IMR-90 (cell line): Measurements from ENCODE around the gene MYRFL. TPM values are rescaled to one million over a fixed set of nuclear protein-coding genes. Genes with fewer than 3 reads are reported as not detected.

Experiments used
- ATAC-seq: fragments of 200-7000 bp; cut with Tn5 transposase; 2 replicates; pipeline ENCODE4 v1.9.1; 2020; ENCODE audit warnings: low read depth, mild to moderate bottlenecking, moderate library complexity
- BruUV-seq: library from RNA; stranded (reverse); fragments of 400-500 nt; replicated peaks from 2 replicates; lab custom pipeline; 2021; lab: Mats Ljungman, UMichigan
- CTCF ChIA-PET: fragments of 300-600 bp; formaldehyde crosslinking; extraction: SDS; loops from one replicate; lab custom pipeline; 2021; ENCODE audit warnings: antibody characterized with exemption; lab: Yijun Ruan, JAX
- POLR2A ChIA-PET: fragments of 300-600 bp; sonication (Branson Sonifier 250); formaldehyde crosslinking; loops from one replicate; lab custom pipeline; 2022; ENCODE audit warnings: antibody characterized with exemption; ENCODE audit not compliant: unreplicated experiment; lab: Charles Lee
- DNase-seq: peaks from one replicate; pipeline ENCODE4 v3.0.0; 2013
- H2AFZ ChIP-seq: replicated peaks from 2 replicates; pipeline ENCODE3; 2013; ENCODE audit warnings: low read length, mild to moderate bottlenecking; ENCODE audit not compliant: poor library complexity
- H2AK5ac ChIP-seq: 2 replicates; pipeline ENCODE4 v1.6.1; 2013; ENCODE audit warnings: low read depth, low read length, inconsistent platforms
- H2AK9ac ChIP-seq: replicated peaks from 2 replicates; pipeline ENCODE3; 2013; ENCODE audit warnings: mild to moderate bottlenecking, low read depth, low read length, moderate library complexity; ENCODE audit not compliant: poor library complexity
- H2BK120ac ChIP-seq: 2 replicates; pipeline ENCODE4 v1.6.1; 2013; ENCODE audit warnings: low read depth, low read length, inconsistent platforms
- H2BK15ac ChIP-seq: 3 replicates; pipeline ENCODE4 v1.6.1; 2013; ENCODE audit warnings: low read depth, low read length, inconsistent platforms
- H2BK20ac ChIP-seq: 2 replicates; pipeline ENCODE4 v1.6.1; 2013; ENCODE audit warnings: low read depth, mild to moderate bottlenecking, inconsistent platforms, low read length, moderate library complexity
- H2BK5ac ChIP-seq: 2 replicates; pipeline ENCODE4 v1.6.1; 2013; ENCODE audit warnings: mild to moderate bottlenecking, low read depth, low read length, inconsistent platforms; ENCODE audit not compliant: poor library complexity, severe bottlenecking
- H3K14ac ChIP-seq: replicated peaks from 2 replicates; pipeline ENCODE4 v1.6.1; 2013; ENCODE audit warnings: low read depth, low read length, inconsistent platforms
- H3K18ac ChIP-seq: 2 replicates; pipeline ENCODE4 v1.6.1; 2013; ENCODE audit warnings: low read depth, low read length, control low read depth
- H3K23ac ChIP-seq: 2 replicates; pipeline ENCODE4 v1.6.1; 2013; ENCODE audit warnings: low read depth, low read length, inconsistent platforms
- H3K27ac ChIP-seq: 2 replicates; pipeline ENCODE4 v1.5.1; 2013; ENCODE audit warnings: mild to moderate bottlenecking, control low read depth, low read length; ENCODE audit not compliant: insufficient read depth
- H3K27me3 ChIP-seq: 2 replicates; pipeline ENCODE4 v1.6.1; 2013; ENCODE audit warnings: low read length; ENCODE audit not compliant: control insufficient read depth, insufficient read depth
- H3K36me3 ChIP-seq: 2 replicates; pipeline ENCODE4 v1.6.1; 2013; ENCODE audit warnings: low read length, mixed read lengths; ENCODE audit not compliant: control insufficient read depth, insufficient read depth
- H3K4ac ChIP-seq: 2 replicates; pipeline ENCODE4 v1.6.1; 2013; ENCODE audit warnings: low read depth, low read length, inconsistent platforms
- H3K4me1 ChIP-seq: 2 replicates; pipeline ENCODE4 v1.6.1; 2013; ENCODE audit warnings: low read length, mixed read lengths; ENCODE audit not compliant: control insufficient read depth, insufficient read depth
- H3K4me2 ChIP-seq: 2 replicates; pipeline ENCODE4 v1.6.1; 2013; ENCODE audit warnings: low read depth, mild to moderate bottlenecking, control low read depth, low read length, moderate library complexity
- H3K4me3 ChIP-seq: 2 replicates; pipeline ENCODE4 v1.5.1; 2013; ENCODE audit warnings: low read depth, mild to moderate bottlenecking, control low read depth, low read length, moderate library complexity; ENCODE audit not compliant: insufficient read depth
- H3K56ac ChIP-seq: 2 replicates; pipeline ENCODE4 v1.6.1; 2013; ENCODE audit warnings: low read length, inconsistent platforms; ENCODE audit not compliant: insufficient read depth; ENCODE audit errors: extremely low read depth
- H3K79me1 ChIP-seq, 2 experiments: 2 replicates each; pipeline ENCODE4 v1.6.1; 2013; ENCODE audit warnings: low read length in 2 of 2, inconsistent platforms in 1 of 2, low read depth in 1 of 2
- H3K9ac ChIP-seq: 2 replicates; pipeline ENCODE4 v1.6.1; 2013; ENCODE audit warnings: low read depth, low read length, control low read depth
- H3K9me1 ChIP-seq: 2 replicates; pipeline ENCODE4 v1.6.1; 2013; ENCODE audit warnings: low read length, inconsistent platforms; ENCODE audit not compliant: insufficient read depth
- H3K9me3 ChIP-seq: 2 replicates; pipeline ENCODE4 v1.6.1; 2013; ENCODE audit warnings: low read length; ENCODE audit not compliant: control insufficient read depth, insufficient read depth
- H4K20me1 ChIP-seq: 2 replicates; pipeline ENCODE4 v1.6.1; 2013; ENCODE audit warnings: low read length, inconsistent platforms; ENCODE audit not compliant: insufficient read depth
- H4K5ac ChIP-seq: 2 replicates; pipeline ENCODE4 v1.6.1; 2013; ENCODE audit warnings: mild to moderate bottlenecking, low read depth, low read length, control low read depth
- H4K8ac ChIP-seq, 2 experiments: 2 replicates each; pipeline ENCODE4 v1.6.1; 2013; ENCODE audit warnings: low read depth in 2 of 2, low read length in 2 of 2, control low read depth in 1 of 2, inconsistent platforms in 1 of 2
- H4K91ac ChIP-seq: 2 replicates; pipeline ENCODE4 v1.6.1; 2013; ENCODE audit warnings: low read depth, low read length, inconsistent platforms; ENCODE audit not compliant: insufficient read depth
- CEBPB ChIP-seq: IDR thresholded peaks from 2 replicates; pipeline ENCODE4 v1.6.1; 2012; ENCODE audit warnings: low read depth, low read length, improper control_type of control experiment
- CHD1 ChIP-seq: IDR thresholded peaks from 2 replicates; pipeline ENCODE4 v1.6.1; 2012; ENCODE audit warnings: low read depth, low read length, improper control_type of control experiment
- FOS ChIP-seq: fragments of 150-350 bp; IDR thresholded peaks from 2 replicates; pipeline ENCODE4 v1.6.1; 2016; ENCODE audit warnings: low read depth, low read length
- MAFK ChIP-seq: IDR thresholded peaks from 2 replicates; pipeline ENCODE4 v1.6.1; 2012; ENCODE audit warnings: low read depth, low read length, improper control_type of control experiment
- MAZ ChIP-seq: IDR thresholded peaks from 2 replicates; pipeline ENCODE4 v1.6.1; 2012; ENCODE audit warnings: low read depth, mild to moderate bottlenecking, low read length, improper control_type of control experiment, moderate library complexity, borderline replicate concordance
- POLR2A ChIP-seq: IDR thresholded peaks from 2 replicates; pipeline ENCODE4 v1.6.1; 2012; ENCODE audit warnings: mild to moderate bottlenecking, low read depth, low read length
- RCOR1 ChIP-seq: IDR thresholded peaks from 2 replicates; pipeline ENCODE4 v1.6.1; 2012; ENCODE audit warnings: mild to moderate bottlenecking, low read length, improper control_type of control experiment; ENCODE audit not compliant: insufficient replicate concordance
- SMC3 ChIP-seq: fragments of 150-350 bp; IDR thresholded peaks from 2 replicates; pipeline ENCODE4 v1.6.1; 2016; ENCODE audit warnings: low read depth, mild to moderate bottlenecking, antibody characterized with exemption, low read length, moderate library complexity
- WGBS, 2 experiments: methylation state at CpG; one replicate each; pipeline versions ENCODE4 v1.1.5 to v1.1.7; 2013; ENCODE audit warnings: missing lambda C conversion rate in 2 of 2; ENCODE audit not compliant: insufficient read length in 1 of 2; ENCODE audit errors: extremely low coverage in 2 of 2; 5-methylcytosine and 5-hydroxymethylcytosine counted together
- dilution Hi-C: fragments of 300-500 bp; cut with HindIII; formaldehyde crosslinking; loops from one replicate; pipeline ENCODE4 v1.14.3; 2018; ENCODE audit warnings: low sequenced_read_pairs; ENCODE audit not compliant: unreplicated experiment
- in situ Hi-C: fragments of 300-500 bp; cut with MboI; formaldehyde crosslinking; loops from 3 replicates; pipeline ENCODE4 v1.14.3; 2019; ENCODE audit warnings: low sequenced_read_pairs, inconsistent platforms, mixed read lengths
- intact Hi-C: fragments of 100-400 bp; cut with micrococcal nuclease; formaldehyde crosslinking; loops from 2 replicates; pipeline ENCODE4 v1.10.0; 2022
- polyA plus RNA-seq, 3 experiments: library from polyadenylated mRNA; depleted of rRNA; stranded (reverse); fragments of >200 nt; gene quantifications; 2 replicates each; pipeline ENCODE4 v1.2.3, GENCODE V29; 2012; ENCODE audit warnings: low replicate concordance in 1 of 3
- total RNA-seq: library from RNA; depleted of rRNA; stranded (reverse); fragments of >200 nt; gene quantifications from 2 replicates; pipeline ENCODE4 v1.2.3, GENCODE V29; 2012
- TF ChIP-seq, protein P1 (sequence below): fragments of 150-350 bp; IDR thresholded peaks from 2 replicates; pipeline ENCODE4 v1.6.1; 2017; ENCODE audit warnings: mild to moderate bottlenecking, antibody characterized with exemption, low read length, low read depth

Gene MYRFL
- total and polyA plus RNA-seq, 2 of the 4 experiments (the other 2 are of a cell fraction), result not detected

GRCh38 chr12:69925291-69925690 is 100.3 kb downstream of the MYRFL start:
- Histone ChIP-seq H3K27ac (no peak overlapping the region), H3K56ac (no peak overlapping the region), H2AK9ac (no peak overlapping the region), H3K4me1 (no peaks in the 10 kb centered on the region), H3K36me3 (no peaks in the 10 kb centered on the region), H3K9me3 (no peaks in the 10 kb centered on the region), H3K4ac (no peak overlapping the region), H3K27me3 (no peaks in the 10 kb centered on the region), H3K18ac (no peak overlapping the region), H2BK120ac (no peak overlapping the region), H3K4me3 (no peak overlapping the region), H4K5ac (no peak overlapping the region), H3K4me2 (no peak overlapping the region), H4K20me1 (no peaks in the 10 kb centered on the region), H4K91ac (no peak overlapping the region), H3K23ac (no peak overlapping the region), H2AK5ac (no peak overlapping the region), H2BK5ac (no peak overlapping the region), H3K14ac (no peak overlapping the region), H2BK20ac (no peak overlapping the region), H3K9ac (no peak overlapping the region), H2AFZ (no peak overlapping the region), H3K79me1 (no peaks in the 10 kb centered on the region), H3K9me1 (no peaks in the 10 kb centered on the region), H2BK15ac (no peak overlapping the region), H4K8ac (no peak overlapping the region)
- no peak for ATAC-seq
- BruUV-seq, result no TSS peak
- CTCF ChIA-PET, result no interaction called here
- no peak for DNase-seq
- TF ChIP-seq MAZ, result no peak
- TF ChIP-seq, protein P1, sequence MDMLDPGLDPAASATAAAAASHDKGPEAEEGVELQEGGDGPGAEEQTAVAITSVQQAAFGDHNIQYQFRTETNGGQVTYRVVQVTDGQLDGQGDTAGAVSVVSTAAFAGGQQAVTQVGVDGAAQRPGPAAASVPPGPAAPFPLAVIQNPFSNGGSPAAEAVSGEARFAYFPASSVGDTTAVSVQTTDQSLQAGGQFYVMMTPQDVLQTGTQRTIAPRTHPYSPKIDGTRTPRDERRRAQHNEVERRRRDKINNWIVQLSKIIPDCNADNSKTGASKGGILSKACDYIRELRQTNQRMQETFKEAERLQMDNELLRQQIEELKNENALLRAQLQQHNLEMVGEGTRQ, result no peak
- TF ChIP-seq RCOR1, result no peak
- no peak for TF ChIP-seq CHD1
- no peak for TF ChIP-seq MAFK
- no peak for TF ChIP-seq SMC3
- TF ChIP-seq FOS, result no peak
- no peak for TF ChIP-seq POLR2A
- no peak for TF ChIP-seq CEBPB
- dilution Hi-C loops (no loop called here), intact Hi-C loops (no loop called here), in situ Hi-C loops (no loop called here)
- 20% methylated on average over 1 of the region's 2 CpGs; no CpG with 5 or more reads in 1 of the 2 experiments for WGBS, 2 experiments
- POLR2A ChIA-PET, result no interaction called here
